ENCODE data around the gene DMRTB1.

The DMRTB1 gene

DNA sequence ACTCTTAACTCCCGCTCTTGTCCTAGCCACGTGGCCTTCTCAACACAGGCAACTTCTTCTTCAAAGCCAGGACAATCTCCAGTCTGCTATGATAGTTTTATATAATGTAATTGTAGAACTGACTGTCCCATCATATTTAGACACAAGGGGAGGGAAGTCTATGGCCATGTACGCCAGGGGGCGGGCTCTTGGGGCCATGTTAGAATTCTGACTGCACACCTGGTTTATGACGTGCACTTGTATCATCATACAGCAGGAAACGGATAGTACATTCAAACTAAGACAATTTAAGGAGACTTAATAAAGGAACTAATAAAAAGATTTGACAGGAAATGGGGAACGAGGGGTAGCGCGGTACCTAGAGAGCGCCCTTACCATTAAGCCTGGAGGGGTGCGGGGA, 21.5 kb downstream of the DMRTB1 start:
- no peaks in the 10 kb centered on the region for H3K9me3 ChIP-seq (ENCODE audit: control extremely low read depth in 1 of 5, control insufficient read depth in 4 of 5, insufficient read depth in 2 of 5, low read depth in 1 of 5, low read length in 4 of 5)
- peaks cover 0 to 3% (median 0%) of the 10 kb centered on the region in 5 experiments for H3K27me3 ChIP-seq (replicated peaks in 2 of 5; ENCODE audit: control insufficient read depth in 4 of 5, insufficient read depth in 5 of 5, low read length in 4 of 5)
- ChIA-PET CTCF (interaction anchor here (0.6 to 0.8 kb wide), 2 partner anchors 15 to 1804 kb away, joined by 3 read pairs; no protein-coding TSS in a partner anchor), POLR2A (no interaction called here)
- 79% methylated on average over 4 of the region's 11 CpGs for WGBS (ENCODE audit: insufficient coverage)
- H3K36me3 ChIP-seq (ENCODE audit: control insufficient read depth in 4 of 4, insufficient read depth in 4 of 4, low read length in 3 of 4) = no peaks in the 10 kb centered on the region
- no peak overlapping the region for H3K27ac ChIP-seq (ENCODE audit: insufficient read depth in 1 of 2, low read depth in 1 of 2, low read length in 2 of 2, poor library complexity in 1 of 2, severe bottlenecking in 2 of 2)
- DNase-seq = no peak
- peaks cover 0 to 2% (median 0%) of the 10 kb centered on the region in 4 experiments for H3K4me1 ChIP-seq (ENCODE audit: control extremely low read depth in 1 of 4, control insufficient read depth in 4 of 4, insufficient read depth in 4 of 4, low read length in 3 of 4)
- H3K4me3 ChIP-seq (ENCODE audit: control insufficient read depth in 1 of 7, extremely low read depth in 1 of 7, insufficient read depth in 4 of 7, low read depth in 2 of 7, low read length in 6 of 7) = no peak overlapping the region

GRCh38 chr1:53481456-53481855, 22.3 kb downstream of the DMRTB1 start:
- ChIA-PET POLR2A (no interaction called here), CTCF (interaction anchor here (0.6 to 1.2 kb wide), 3 partner anchors 15 to 1803 kb away, joined by 3 read pairs; no protein-coding TSS in a partner anchor)
- no peak for DNase-seq
- Histone ChIP-seq H3K4me1 (ENCODE audit: control extremely low read depth in 1 of 4, control insufficient read depth in 4 of 4, insufficient read depth in 4 of 4, low read length in 3 of 4) (peaks cover 0 to 5% (median 0%) of the 10 kb centered on the region in 4 experiments), H3K9me3 (ENCODE audit: control extremely low read depth in 1 of 5, control insufficient read depth in 4 of 5, insufficient read depth in 2 of 5, low read depth in 1 of 5, low read length in 4 of 5) (no peaks in the 10 kb centered on the region), H3K27ac (ENCODE audit: insufficient read depth in 1 of 2, low read depth in 1 of 2, low read length in 2 of 2, poor library complexity in 1 of 2, severe bottlenecking in 2 of 2) (no peak overlapping the region), H3K36me3 (ENCODE audit: control insufficient read depth in 4 of 4, insufficient read depth in 4 of 4, low read length in 3 of 4) (no peaks in the 10 kb centered on the region), H3K27me3 (replicated peaks in 2 of 5; ENCODE audit: control insufficient read depth in 4 of 5, insufficient read depth in 5 of 5, low read length in 4 of 5) (peaks cover 0 to 2% (median 0%) of the 10 kb centered on the region in 5 experiments), H3K4me3 (ENCODE audit: control insufficient read depth in 1 of 7, extremely low read depth in 1 of 7, insufficient read depth in 4 of 7, low read depth in 2 of 7, low read length in 6 of 7) (no peak overlapping the region)
- 96% methylated on average over 6 of the region's 7 CpGs for WGBS (ENCODE audit: insufficient coverage)

DNA sequence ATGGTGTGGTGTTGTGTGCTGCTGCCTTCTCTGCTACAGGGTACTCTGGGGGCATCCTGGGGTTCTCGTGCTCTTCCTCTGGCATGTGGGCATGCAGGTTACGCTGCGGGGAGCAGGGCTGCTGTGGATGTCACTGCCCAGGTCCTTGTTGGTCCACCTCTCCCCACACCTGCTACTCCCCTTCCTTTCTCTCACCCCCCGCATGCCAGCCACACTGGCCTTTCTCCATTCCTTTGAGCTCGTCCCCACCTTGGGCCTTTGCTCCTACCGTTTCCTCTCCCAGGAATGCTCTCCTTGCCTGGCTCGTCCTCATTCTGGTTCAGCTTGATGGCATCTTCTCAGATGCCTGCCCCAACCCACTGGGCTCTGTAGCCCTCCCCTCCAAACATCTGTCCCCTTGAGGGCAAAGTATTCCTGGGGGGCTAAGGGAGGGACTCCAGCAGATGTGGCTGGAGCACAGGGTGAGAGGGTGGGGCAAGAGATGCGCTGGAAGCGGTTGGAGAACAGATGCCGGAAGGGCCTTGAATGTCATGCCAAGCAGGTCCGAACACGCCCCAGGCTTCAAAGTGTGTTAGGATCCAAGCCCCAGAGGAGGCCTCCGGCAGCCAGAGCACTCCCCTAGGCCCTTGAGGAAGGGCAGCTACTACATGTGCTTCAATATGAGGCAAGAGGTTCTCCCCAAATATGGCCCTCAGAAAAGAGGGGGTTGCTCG, 23.4 kb downstream of the DMRTB1 start:
- ChIA-PET CTCF (interaction anchor here (1.0 to 7.1 kb wide), 6 partner anchors 17 to 281 kb away, joined by 3 to 83 read pairs (median 4); no protein-coding TSS in a partner anchor), POLR2A (no interaction called here)
- Histone ChIP-seq H3K36me3 (ENCODE audit: control insufficient read depth in 4 of 4, insufficient read depth in 4 of 4, low read length in 3 of 4) (no peaks in the 10 kb centered on the region), H3K4me3 (ENCODE audit: control insufficient read depth in 1 of 7, extremely low read depth in 1 of 7, insufficient read depth in 4 of 7, low read depth in 2 of 7, low read length in 6 of 7) (no peak overlapping the region), H3K27me3 (replicated peaks in 2 of 5; ENCODE audit: control insufficient read depth in 4 of 5, insufficient read depth in 5 of 5, low read length in 4 of 5) (peaks cover 0 to 2% (median 0%) of the 10 kb centered on the region in 5 experiments), H3K27ac (ENCODE audit: insufficient read depth in 1 of 2, low read depth in 1 of 2, low read length in 2 of 2, poor library complexity in 1 of 2, severe bottlenecking in 2 of 2) (no peak overlapping the region), H3K9me3 (ENCODE audit: control extremely low read depth in 1 of 5, control insufficient read depth in 4 of 5, insufficient read depth in 2 of 5, low read depth in 1 of 5, low read length in 4 of 5) (no peaks in the 10 kb centered on the region), H3K4me1 (ENCODE audit: control extremely low read depth in 1 of 4, control insufficient read depth in 4 of 4, insufficient read depth in 4 of 4, low read length in 3 of 4) (peaks cover 0 to 5% (median 0%) of the 10 kb centered on the region in 4 experiments)
- no peak for DNase-seq
- WGBS (ENCODE audit: insufficient coverage) = 98% methylated on average over 13 of the region's 14 CpGs

DNA sequence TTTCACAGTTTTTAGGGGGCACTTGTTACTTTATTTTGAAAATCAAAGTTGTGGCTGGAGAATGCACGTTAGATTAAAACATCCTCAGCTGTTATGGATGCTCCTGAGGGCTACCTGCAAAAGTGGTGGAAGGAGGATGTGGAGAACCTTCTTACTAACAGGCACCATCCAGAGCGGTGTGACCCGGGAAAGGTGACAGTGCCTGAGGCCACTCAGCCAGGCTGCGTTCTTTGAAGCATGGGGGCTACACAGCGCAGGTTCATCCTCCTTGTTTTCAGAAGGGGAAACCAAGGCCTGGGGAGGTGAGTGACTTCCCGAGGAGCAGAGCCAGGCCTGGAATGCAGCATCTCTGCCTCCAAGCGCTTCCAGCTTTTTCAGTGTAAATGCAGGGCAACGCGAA, 24.0 kb downstream of the DMRTB1 start:
- peaks cover 0 to 5% (median 0%) of the 10 kb centered on the region in 4 experiments for H3K4me1 ChIP-seq (ENCODE audit: control extremely low read depth in 1 of 4, control insufficient read depth in 4 of 4, insufficient read depth in 4 of 4, low read length in 3 of 4)
- ChIA-PET POLR2A (no interaction called here), CTCF (interaction anchor here (1.0 to 7.1 kb wide), 7 partner anchors 8 to 281 kb away, joined by 3 to 83 read pairs (median 5); no protein-coding TSS in a partner anchor)
- no peak overlapping the region for H3K27ac ChIP-seq (ENCODE audit: insufficient read depth in 1 of 2, low read depth in 1 of 2, low read length in 2 of 2, poor library complexity in 1 of 2, severe bottlenecking in 2 of 2)
- 97% methylated on average over 8 of the region's 9 CpGs for WGBS (ENCODE audit: insufficient coverage)
- H3K27me3 ChIP-seq (replicated peaks in 2 of 5; ENCODE audit: control insufficient read depth in 4 of 5, insufficient read depth in 5 of 5, low read length in 4 of 5) = peaks cover 0 to 2% (median 0%) of the 10 kb centered on the region in 5 experiments
- no peak for DNase-seq
- no peaks in the 10 kb centered on the region for H3K36me3 ChIP-seq (ENCODE audit: control insufficient read depth in 4 of 4, insufficient read depth in 4 of 4, low read length in 3 of 4)
- no peaks in the 10 kb centered on the region for H3K9me3 ChIP-seq (ENCODE audit: control extremely low read depth in 1 of 5, control insufficient read depth in 4 of 5, insufficient read depth in 2 of 5, low read depth in 1 of 5, low read length in 4 of 5)
- H3K4me3 ChIP-seq (ENCODE audit: control insufficient read depth in 1 of 7, extremely low read depth in 1 of 7, insufficient read depth in 4 of 7, low read depth in 2 of 7, low read length in 6 of 7) = no peak overlapping the region

GRCh38 chr1:53483656-53484055, 24.5 kb downstream of the DMRTB1 start:
- POLR2A ChIA-PET = no interaction called here
- peaks cover 0 to 5% (median 0%) of the 10 kb centered on the region in 4 experiments for H3K4me1 ChIP-seq (ENCODE audit: control extremely low read depth in 1 of 4, control insufficient read depth in 4 of 4, insufficient read depth in 4 of 4, low read length in 3 of 4)
- peaks cover 0 to 2% (median 0%) of the 10 kb centered on the region in 5 experiments for H3K27me3 ChIP-seq (replicated peaks in 2 of 5; ENCODE audit: control insufficient read depth in 4 of 5, insufficient read depth in 5 of 5, low read length in 4 of 5)
- no peak for DNase-seq
- CTCF ChIA-PET = interaction anchor here (1.0 to 7.1 kb wide), 15 partner anchors 8 to 280 kb away, joined by 3 to 83 read pairs (median 4); no protein-coding TSS in a partner anchor
- 92% methylated on average over 2 of the region's 4 CpGs for WGBS (ENCODE audit: insufficient coverage)
- H3K36me3 ChIP-seq (ENCODE audit: control insufficient read depth in 4 of 4, insufficient read depth in 4 of 4, low read length in 3 of 4) = no peaks in the 10 kb centered on the region
- H3K9me3 ChIP-seq (ENCODE audit: control extremely low read depth in 1 of 5, control insufficient read depth in 4 of 5, insufficient read depth in 2 of 5, low read depth in 1 of 5, low read length in 4 of 5) = no peaks in the 10 kb centered on the region
- H3K27ac ChIP-seq (ENCODE audit: insufficient read depth in 1 of 2, low read depth in 1 of 2, low read length in 2 of 2, poor library complexity in 1 of 2, severe bottlenecking in 2 of 2) = no peak overlapping the region
- no peak overlapping the region for H3K4me3 ChIP-seq (ENCODE audit: control insufficient read depth in 1 of 7, extremely low read depth in 1 of 7, insufficient read depth in 4 of 7, low read depth in 2 of 7, low read length in 6 of 7)

GRCh38 chr1:53484705-53485477, 25.7 kb downstream of the DMRTB1 start:
- H3K36me3 ChIP-seq (ENCODE audit: control insufficient read depth in 4 of 4, insufficient read depth in 4 of 4, low read length in 3 of 4) = no peaks in the 10 kb centered on the region
- WGBS (ENCODE audit: insufficient coverage) = 96% methylated on average over 9 of the region's 19 CpGs
- ChIA-PET POLR2A (no interaction called here), CTCF (interaction anchor here (0.6 to 7.1 kb wide), 29 partner anchors 11 to 1359 kb away, joined by 3 to 83 read pairs (median 3); no protein-coding TSS in a partner anchor)
- H3K27me3 ChIP-seq (replicated peaks in 2 of 5; ENCODE audit: control insufficient read depth in 4 of 5, insufficient read depth in 5 of 5, low read length in 4 of 5) = peaks cover 0 to 2% (median 0%) of the 10 kb centered on the region in 5 experiments
- DNase-seq = no peak
- H3K9me3 ChIP-seq (ENCODE audit: control extremely low read depth in 1 of 5, control insufficient read depth in 4 of 5, insufficient read depth in 2 of 5, low read depth in 1 of 5, low read length in 4 of 5) = peaks cover 0 to 3% (median 0%) of the 10 kb centered on the region in 5 experiments
- H3K27ac ChIP-seq (ENCODE audit: insufficient read depth in 1 of 2, low read depth in 1 of 2, low read length in 2 of 2, poor library complexity in 1 of 2, severe bottlenecking in 2 of 2) = no peak overlapping the region
- H3K4me3 ChIP-seq (ENCODE audit: control insufficient read depth in 1 of 7, extremely low read depth in 1 of 7, insufficient read depth in 4 of 7, low read depth in 2 of 7, low read length in 6 of 7) = no peak overlapping the region
- peaks cover 0 to 5% (median 0%) of the 10 kb centered on the region in 4 experiments for H3K4me1 ChIP-seq (ENCODE audit: control extremely low read depth in 1 of 4, control insufficient read depth in 4 of 4, insufficient read depth in 4 of 4, low read length in 3 of 4)

All from common myeloid progenitor, CD34-positive (primary cell).